NCI-H526 treated with DMSO at 0.1 percent for 48 hours (cell line): ENCODE measurements around the gene TXLNB.

Source experiments
- DNase-seq: peaks from one replicate; lab custom pipeline; 2025; lab: John Stamatoyannopoulos, UW

Gene TXLNB

DNA sequence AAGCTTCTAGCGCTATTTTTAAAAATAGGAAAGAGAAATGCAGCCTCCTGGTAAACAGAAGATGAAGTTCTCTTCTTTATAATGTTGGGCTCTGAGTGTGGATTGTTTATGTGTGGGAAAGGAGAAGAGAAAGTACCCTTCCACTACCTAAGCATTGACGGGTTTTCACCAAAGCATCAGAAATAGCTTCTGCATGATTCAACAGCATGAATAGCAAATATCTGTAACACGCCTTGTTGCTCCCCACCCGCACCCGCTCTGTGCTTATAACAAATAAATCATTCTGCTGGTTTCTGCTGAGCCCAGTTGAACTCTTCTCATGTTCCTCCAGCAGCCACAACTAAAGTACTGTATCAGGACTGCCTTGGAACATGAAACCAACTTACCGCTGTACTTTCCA is 20.7 kb downstream of the TXLNB start:
- no peak for DNase-seq

- no peak for DNase-seq
Measured at GRCh38 chr6:139270249-139270648, 21.5 kb downstream of the TXLNB start.

- DNase-seq, result no peak
Measured at GRCh38 chr6:139265512-139266190, 26.1 kb downstream of the TXLNB start.

DNA sequence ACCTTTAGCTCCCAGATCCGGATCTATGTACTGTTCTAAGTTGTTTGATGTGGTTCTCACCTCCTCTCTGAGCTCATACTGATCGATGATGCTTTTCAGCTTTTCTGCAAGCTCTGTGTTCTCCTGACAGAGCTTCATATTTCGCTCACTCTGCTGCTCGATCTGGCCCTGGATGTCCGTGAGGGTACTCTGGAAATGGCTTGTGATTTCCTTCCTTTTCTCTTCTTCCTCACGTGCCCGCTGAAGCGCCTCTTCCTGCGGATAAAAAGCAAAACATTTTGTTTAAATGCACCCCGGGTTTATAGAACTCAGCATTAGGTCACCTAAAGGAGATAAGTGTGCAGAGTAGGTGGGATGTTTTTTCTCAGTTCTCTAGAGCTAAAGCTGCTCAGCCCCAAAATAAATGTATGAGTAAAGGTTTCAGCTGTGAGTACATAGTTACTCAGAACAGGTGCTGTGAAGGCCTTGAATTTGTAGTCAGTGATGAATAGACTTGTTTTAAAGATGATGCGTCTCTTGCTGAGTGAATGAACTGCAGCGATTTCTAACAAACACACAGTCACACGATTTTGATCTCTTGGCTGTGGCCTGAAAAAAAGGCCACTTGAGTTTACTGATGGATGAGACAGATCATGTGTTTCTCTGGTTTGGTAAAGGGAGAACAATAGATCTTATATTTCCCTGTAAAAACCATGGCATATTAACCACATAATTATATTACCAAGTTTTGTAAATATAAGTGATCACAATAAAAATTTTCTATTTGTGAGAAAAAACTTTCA is 29.1 kb downstream of the TXLNB start:
- DNase-seq, result no peak

- DNase-seq, result no peak
Measured at GRCh38 chr6:139257821-139258398, 33.9 kb downstream of the TXLNB start.

GRCh38 chr6:139257291-139257690 is 34.5 kb downstream of the TXLNB start:
- DNase-seq, result no peak

- no peak for DNase-seq
Measured at GRCh38 chr6:139256087-139256486, 35.7 kb downstream of the TXLNB start.

GRCh38 chr6:139254196-139254595 is 37.6 kb downstream of the TXLNB start:
- no peak for DNase-seq

DNA sequence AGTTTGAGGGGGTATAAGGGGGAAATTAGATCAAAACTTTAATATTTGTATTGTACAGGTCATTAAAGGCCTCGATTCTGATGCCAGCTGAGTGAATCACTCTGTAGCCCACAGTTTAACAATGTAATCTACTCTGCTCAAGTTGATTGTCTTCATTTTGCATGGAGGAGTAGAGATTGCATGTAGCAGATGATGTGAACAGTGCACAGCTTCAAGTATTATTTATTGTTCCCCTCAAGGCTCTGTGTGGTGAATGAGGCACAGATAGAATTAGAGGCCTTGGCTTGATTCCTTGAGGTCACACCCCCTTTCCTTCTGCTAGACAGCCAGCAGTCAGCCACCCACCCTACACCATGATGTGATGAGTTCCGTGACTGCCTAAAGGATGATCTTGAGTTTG is 38.1 kb downstream of the TXLNB start:
- DNase-seq, result no peak

- no peak for DNase-seq
Measured at GRCh38 chr6:139251691-139252390, 40.0 kb downstream of the TXLNB start.

- no peak for DNase-seq
Measured at GRCh38 chr6:139251045-139251690, 40.6 kb downstream of the TXLNB start.

DNA sequence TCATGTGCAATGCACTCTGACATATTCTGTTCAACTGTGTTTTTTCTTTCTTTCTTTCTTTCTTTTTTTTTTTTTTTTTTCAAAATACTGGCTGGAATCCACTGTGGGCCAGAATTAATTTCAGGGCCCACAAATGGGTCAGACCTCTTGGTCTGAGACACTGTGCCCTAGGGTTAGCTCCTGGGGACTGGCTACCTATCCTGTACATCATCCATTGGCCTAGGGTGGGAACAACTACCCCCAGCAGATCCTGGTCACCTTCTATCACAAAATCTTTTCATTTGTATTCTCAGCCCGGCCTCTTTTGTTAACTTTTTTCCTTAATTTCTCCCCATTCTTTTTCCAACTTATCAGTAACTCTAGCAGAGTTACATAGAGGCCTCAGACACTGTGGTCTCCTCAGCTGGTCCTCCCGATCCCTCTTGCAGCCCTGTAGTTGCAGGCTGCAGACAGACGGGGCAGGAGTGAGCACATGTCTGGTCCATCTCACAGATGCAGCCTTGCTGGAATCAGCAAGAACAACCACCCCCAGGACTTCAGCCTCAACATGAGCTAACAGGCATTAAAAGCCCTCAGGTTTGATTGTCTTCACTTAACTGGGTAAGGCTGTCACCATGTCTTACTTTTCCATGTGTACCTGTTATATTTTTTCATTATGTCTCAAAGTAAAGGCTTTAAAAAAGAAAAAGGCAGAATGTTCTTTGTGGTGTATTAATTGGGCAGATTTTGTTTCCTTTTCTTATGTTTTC is 41.3 kb downstream of the TXLNB start:
- peak; percentile 24 for DNase-seq

DNA sequence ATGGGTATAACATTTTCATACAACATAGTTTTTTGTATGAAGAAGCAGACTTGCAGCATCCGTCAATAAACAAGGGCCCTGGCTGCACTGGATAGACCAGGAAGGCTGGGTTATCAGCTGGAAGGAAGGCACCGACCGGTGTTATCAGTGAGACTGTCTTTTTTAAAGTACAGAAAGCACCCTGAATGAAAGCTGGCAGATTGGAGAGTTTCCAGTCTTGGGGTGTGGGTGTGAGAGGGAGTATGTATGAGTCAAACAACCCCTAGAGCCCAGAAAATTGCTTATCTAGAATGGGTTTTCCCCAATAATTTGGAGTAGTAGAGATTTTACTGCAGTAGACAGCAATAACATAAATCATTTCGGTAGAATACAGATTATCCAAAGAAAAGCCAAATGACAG is 42.4 kb downstream of the TXLNB start:
- no peak for DNase-seq

DNA sequence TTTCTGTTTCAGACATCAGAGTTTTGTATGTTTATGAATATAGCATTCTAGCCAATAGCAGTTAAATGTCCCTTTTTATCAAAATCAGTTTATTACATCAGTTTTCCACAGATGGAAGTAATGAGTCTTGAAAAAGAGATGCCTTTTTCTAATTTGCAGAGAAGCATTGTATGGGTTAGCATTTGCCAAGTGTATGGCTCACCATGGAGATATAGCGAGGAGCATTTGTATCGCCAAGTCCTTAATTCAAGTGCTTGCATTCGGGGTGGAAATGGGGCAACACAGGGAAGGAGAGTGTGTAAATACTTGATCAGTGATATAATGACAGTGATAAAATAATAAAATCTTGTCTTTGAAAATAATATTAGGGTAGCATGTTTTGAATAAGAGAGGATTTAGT is 42.9 kb downstream of the TXLNB start:
- DNase-seq, result no peak

DNA sequence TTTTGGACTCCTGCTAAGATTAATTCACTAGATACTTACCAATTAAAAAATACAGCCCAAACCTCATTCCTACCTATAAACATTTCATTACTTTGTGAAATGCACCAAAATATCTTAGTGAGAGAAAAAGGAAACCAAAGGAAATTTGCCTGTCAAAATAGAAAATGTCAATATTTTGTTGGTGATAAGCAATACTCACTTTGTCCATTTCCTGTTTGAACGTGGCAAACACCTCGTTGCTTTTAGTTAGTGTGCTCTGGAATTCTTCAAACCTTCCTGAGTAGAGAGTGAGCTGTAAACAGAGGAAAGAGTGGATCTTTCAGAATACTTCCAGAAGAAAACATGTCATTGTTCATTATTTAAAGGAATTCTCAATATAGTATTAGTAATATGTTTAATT is 44.2 kb downstream of the TXLNB start:
- DNase-seq, result no peak

DNA sequence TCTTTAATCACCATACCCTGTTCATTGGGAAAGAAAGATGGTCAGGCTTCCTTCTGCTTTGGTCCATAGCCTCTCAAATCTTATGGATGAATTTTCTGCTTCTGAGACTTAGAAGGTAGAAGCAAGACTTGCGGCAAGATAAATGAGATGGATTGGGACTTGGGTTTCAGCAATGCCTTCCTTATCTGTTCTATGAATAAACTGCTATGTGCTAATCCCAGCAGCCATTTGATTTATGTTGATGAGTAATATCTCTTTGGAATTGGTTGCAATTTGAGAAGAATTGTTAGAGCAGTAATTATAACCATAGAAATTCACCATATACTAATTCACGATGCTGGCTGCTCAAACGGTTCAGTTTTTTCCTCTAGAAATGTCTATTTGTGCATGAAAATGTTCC is 48.3 kb downstream of the TXLNB start:
- DNase-seq, result no peak

- DNase-seq, result no peak
Measured at GRCh38 chr6:139242457-139243240, 49.1 kb downstream of the TXLNB start.

DNA sequence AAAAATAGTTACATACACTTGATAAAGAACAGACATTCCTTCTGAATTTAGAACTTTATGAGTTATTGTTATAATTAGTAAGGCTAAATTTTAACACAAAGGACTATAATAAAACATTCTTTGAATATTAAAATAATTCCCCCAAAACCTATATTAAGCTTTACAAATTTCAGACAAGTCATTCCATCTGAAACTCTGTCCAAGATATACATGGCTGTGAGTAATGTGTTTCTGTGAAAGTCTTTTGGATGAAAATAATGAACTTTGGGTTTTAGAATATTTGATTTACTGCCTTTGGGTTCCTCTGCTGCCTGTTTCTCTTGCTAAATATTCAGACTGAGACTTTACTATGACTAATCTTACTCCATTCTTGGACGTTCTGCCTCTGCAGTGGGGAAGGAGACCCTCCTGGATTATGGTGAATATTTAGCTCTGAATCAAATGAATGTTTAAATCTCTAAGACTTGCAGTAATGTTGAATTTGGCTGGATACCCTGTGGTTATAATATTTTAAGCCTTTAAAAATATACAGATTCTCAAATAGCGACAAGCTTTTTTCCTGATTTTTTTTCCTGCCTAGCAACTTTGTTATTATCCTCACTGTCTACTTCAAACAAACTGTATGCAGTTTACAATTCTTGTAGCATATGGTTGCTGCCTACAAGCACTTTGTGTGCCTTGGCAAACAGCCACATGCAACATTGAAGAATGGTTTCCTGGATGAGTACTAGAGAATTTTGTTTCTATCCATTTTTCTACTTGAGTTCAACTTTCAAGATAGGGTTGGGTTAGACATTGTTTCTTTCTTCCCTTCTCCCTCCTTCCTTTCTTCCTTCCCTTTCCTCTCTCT is 51.4 kb downstream of the TXLNB start:
- no peak for DNase-seq

GRCh38 chr6:139239064-139239463 is 52.7 kb downstream of the TXLNB start:
- no peak for DNase-seq

GRCh38 chr6:139236105-139236504 is 55.7 kb downstream of the TXLNB start:
- DNase-seq, result no peak
